ENCODE results near the gene ENPP6. TPM values are rescaled to one million over a fixed set of nuclear protein-coding genes. Genes with fewer than 3 reads are reported as not detected.

The ENPP6 gene
- total and polyA plus RNA-seq, 2 experiments from 2014 or later, result 0.11 TPM; not detected in 1

DNA sequence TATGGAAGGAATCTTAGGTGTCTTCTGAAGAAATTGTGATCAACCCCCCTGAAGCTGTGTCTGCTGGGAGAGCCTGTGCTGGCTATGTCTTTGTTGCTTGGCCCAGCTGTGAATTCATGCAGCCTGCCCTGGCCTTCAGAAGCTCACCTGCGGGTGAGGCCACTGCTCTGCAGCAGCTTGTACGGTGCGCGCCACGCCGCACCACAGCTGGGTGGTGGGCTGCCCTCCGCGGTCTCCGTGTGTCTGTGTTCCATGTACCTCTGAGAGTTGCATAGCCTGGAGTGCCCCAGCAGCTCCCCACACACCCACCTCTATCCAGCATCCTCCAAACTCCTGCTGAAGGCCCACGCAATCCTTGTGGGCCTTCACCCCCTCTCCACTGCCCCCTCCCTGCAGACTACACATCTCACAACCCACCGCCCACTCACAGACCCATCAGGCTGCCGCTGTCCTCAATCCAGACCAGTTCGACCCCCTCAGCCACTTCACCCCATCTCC lies 65.6 kb downstream of the ENPP6 start:
- H3K4me1 ChIP-seq (ENCODE audit: insufficient read depth), result no peaks in the 10 kb centered on the region

More for the DNA sequence above, 65.6 kb downstream of the ENPP6 start:
- Histone ChIP-seq H4K20me1 (replicated peaks; ENCODE audit: insufficient read depth) (no peaks in the 10 kb centered on the region), H3K79me2 (replicated peaks; ENCODE audit: insufficient read depth) (no peaks in the 10 kb centered on the region), H3K36me3 (ENCODE audit: insufficient read depth) (no peaks in the 10 kb centered on the region), H3K27me3 (ENCODE audit: insufficient read depth) (no peaks in the 10 kb centered on the region), H2AFZ (no peak overlapping the region), H3K4me3 (no peak overlapping the region), H3K4me2 (no peak overlapping the region), H3K9me2 (ENCODE audit: insufficient read depth) (peaks cover 17% of the 10 kb centered on the region; the same call in 1 of the 2 replicates), H3K27ac (ENCODE audit: low read depth) (no peak overlapping the region), H3F3A (replicated peaks; ENCODE audit: low read depth) (no peaks in the 10 kb centered on the region)
- Mint-ChIP-seq H3K27me3 (ENCODE audit: insufficient read depth, low read depth, poor library complexity) (peaks cover 5% of the 10 kb centered on the region), H3K27ac (no peak overlapping the region), H3K4me1 (peaks cover 10% of the 10 kb centered on the region), H3K4me3 (no peak overlapping the region), H3K36me3 (ENCODE audit: low read depth) (no peaks in the 10 kb centered on the region; the same call in 2 of the 3 replicates), H3K9me3 (no peaks in the 10 kb centered on the region)
- no peak for ATAC-seq
- TF ChIP-seq JUNB (IDR thresholded peaks at IDR 0.05; ENCODE audit: unreplicated experiment) (no peak), EZH2phosphoT487 (IDR thresholded peaks at IDR 0.05; ENCODE audit: unreplicated experiment) (no peak), STAT1 (IDR thresholded peaks at IDR 0.05; ENCODE audit: unreplicated experiment) (no peak), EZH2 (IDR thresholded peaks at IDR 0.05; ENCODE audit: low read depth, unreplicated experiment) (no peak), CREB1 (CRISPR knock-in tag; IDR thresholded peaks at IDR 0.05; ENCODE audit: low read depth) (no peak), POLR2AphosphoS5 (IDR thresholded peaks at IDR 0.05; ENCODE audit: low read depth) (no peak), NANOG (IDR thresholded peaks at IDR 0.05; ENCODE audit: borderline replicate concordance) (no peak), ZNF114 (CRISPR knock-in tag; IDR thresholded peaks at IDR 0.05) (no peak)
- TF ChIP-seq, protein P1, sequence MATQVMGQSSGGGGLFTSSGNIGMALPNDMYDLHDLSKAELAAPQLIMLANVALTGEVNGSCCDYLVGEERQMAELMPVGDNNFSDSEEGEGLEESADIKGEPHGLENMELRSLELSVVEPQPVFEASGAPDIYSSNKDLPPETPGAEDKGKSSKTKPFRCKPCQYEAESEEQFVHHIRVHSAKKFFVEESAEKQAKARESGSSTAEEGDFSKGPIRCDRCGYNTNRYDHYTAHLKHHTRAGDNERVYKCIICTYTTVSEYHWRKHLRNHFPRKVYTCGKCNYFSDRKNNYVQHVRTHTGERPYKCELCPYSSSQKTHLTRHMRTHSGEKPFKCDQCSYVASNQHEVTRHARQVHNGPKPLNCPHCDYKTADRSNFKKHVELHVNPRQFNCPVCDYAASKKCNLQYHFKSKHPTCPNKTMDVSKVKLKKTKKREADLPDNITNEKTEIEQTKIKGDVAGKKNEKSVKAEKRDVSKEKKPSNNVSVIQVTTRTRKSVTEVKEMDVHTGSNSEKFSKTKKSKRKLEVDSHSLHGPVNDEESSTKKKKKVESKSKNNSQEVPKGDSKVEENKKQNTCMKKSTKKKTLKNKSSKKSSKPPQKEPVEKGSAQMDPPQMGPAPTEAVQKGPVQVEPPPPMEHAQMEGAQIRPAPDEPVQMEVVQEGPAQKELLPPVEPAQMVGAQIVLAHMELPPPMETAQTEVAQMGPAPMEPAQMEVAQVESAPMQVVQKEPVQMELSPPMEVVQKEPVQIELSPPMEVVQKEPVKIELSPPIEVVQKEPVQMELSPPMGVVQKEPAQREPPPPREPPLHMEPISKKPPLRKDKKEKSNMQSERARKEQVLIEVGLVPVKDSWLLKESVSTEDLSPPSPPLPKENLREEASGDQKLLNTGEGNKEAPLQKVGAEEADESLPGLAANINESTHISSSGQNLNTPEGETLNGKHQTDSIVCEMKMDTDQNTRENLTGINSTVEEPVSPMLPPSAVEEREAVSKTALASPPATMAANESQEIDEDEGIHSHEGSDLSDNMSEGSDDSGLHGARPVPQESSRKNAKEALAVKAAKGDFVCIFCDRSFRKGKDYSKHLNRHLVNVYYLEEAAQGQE (IDR thresholded peaks at IDR 0.05; ENCODE audit: unreplicated experiment), result no peak
- TF ChIP-seq, protein P2, sequence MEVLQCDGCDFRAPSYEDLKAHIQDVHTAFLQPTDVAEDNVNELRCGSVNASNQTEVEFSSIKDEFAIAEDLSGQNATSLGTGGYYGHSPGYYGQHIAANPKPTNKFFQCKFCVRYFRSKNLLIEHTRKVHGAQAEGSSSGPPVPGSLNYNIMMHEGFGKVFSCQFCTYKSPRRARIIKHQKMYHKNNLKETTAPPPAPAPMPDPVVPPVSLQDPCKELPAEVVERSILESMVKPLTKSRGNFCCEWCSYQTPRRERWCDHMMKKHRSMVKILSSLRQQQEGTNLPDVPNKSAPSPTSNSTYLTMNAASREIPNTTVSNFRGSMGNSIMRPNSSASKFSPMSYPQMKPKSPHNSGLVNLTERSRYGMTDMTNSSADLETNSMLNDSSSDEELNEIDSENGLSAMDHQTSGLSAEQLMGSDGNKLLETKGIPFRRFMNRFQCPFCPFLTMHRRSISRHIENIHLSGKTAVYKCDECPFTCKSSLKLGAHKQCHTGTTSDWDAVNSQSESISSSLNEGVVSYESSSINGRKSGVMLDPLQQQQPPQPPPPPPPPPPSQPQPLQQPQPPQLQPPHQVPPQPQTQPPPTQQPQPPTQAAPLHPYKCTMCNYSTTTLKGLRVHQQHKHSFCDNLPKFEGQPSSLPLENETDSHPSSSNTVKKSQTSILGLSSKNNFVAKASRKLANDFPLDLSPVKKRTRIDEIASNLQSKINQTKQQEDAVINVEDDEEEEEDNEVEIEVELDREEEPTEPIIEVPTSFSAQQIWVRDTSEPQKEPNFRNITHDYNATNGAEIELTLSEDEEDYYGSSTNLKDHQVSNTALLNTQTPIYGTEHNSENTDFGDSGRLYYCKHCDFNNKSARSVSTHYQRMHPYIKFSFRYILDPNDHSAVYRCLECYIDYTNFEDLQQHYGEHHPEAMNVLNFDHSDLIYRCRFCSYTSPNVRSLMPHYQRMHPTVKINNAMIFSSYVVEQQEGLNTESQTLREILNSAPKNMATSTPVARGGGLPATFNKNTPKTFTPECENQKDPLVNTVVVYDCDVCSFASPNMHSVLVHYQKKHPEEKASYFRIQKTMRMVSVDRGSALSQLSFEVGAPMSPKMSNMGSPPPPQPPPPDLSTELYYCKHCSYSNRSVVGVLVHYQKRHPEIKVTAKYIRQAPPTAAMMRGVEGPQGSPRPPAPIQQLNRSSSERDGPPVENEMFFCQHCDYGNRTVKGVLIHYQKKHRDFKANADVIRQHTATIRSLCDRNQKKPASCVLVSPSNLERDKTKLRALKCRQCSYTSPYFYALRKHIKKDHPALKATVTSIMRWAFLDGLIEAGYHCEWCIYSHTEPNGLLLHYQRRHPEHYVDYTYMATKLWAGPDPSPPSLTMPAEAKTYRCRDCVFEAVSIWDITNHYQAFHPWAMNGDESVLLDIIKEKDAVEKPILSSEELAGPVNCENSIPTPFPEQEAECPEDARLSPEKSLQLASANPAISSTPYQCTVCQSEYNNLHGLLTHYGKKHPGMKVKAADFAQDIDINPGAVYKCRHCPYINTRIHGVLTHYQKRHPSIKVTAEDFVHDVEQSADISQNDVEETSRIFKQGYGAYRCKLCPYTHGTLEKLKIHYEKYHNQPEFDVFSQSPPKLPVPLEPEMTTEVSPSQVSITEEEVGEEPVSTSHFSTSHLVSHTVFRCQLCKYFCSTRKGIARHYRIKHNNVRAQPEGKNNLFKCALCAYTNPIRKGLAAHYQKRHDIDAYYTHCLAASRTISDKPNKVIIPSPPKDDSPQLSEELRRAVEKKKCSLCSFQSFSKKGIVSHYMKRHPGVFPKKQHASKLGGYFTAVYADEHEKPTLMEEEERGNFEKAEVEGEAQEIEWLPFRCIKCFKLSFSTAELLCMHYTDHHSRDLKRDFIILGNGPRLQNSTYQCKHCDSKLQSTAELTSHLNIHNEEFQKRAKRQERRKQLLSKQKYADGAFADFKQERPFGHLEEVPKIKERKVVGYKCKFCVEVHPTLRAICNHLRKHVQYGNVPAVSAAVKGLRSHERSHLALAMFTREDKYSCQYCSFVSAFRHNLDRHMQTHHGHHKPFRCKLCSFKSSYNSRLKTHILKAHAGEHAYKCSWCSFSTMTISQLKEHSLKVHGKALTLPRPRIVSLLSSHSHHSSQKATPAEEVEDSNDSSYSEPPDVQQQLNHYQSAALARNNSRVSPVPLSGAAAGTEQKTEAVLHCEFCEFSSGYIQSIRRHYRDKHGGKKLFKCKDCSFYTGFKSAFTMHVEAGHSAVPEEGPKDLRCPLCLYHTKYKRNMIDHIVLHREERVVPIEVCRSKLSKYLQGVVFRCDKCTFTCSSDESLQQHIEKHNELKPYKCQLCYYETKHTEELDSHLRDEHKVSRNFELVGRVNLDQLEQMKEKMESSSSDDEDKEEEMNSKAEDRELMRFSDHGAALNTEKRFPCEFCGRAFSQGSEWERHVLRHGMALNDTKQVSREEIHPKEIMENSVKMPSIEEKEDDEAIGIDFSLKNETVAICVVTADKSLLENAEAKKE (CRISPR knock-in tag; IDR thresholded peaks at IDR 0.05), result no peak
- TF ChIP-seq, protein P3, sequence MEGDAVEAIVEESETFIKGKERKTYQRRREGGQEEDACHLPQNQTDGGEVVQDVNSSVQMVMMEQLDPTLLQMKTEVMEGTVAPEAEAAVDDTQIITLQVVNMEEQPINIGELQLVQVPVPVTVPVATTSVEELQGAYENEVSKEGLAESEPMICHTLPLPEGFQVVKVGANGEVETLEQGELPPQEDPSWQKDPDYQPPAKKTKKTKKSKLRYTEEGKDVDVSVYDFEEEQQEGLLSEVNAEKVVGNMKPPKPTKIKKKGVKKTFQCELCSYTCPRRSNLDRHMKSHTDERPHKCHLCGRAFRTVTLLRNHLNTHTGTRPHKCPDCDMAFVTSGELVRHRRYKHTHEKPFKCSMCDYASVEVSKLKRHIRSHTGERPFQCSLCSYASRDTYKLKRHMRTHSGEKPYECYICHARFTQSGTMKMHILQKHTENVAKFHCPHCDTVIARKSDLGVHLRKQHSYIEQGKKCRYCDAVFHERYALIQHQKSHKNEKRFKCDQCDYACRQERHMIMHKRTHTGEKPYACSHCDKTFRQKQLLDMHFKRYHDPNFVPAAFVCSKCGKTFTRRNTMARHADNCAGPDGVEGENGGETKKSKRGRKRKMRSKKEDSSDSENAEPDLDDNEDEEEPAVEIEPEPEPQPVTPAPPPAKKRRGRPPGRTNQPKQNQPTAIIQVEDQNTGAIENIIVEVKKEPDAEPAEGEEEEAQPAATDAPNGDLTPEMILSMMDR (conservative IDR thresholded peaks at IDR 0.05; ENCODE audit: low read depth in 2 of 2), result no peak
- TF ChIP-seq, protein P4, sequence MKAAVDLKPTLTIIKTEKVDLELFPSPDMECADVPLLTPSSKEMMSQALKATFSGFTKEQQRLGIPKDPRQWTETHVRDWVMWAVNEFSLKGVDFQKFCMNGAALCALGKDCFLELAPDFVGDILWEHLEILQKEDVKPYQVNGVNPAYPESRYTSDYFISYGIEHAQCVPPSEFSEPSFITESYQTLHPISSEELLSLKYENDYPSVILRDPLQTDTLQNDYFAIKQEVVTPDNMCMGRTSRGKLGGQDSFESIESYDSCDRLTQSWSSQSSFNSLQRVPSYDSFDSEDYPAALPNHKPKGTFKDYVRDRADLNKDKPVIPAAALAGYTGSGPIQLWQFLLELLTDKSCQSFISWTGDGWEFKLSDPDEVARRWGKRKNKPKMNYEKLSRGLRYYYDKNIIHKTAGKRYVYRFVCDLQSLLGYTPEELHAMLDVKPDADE (IDR thresholded peaks at IDR 0.05), result no peak
- no peak for DNase-seq (ENCODE audit: low spot score)
